ENCODE results near the gene VAMP8.
A peak's percentile ranks its signal among the peaks of the same experiment; 100 is the strongest.

VAMP8 gene

GRCh38 chr2:85623991-85624390 lies 46.6 kb downstream of the VAMP8 start:
- H3K4me2 ChIP-seq (ENCODE audit: insufficient read depth, low read length) = no peak overlapping the region
- peaks cover 96% of the 10 kb centered on the region for H3K36me3 ChIP-seq (ENCODE audit: insufficient read depth, low read length)
- H3K9me3 ChIP-seq (ENCODE audit: insufficient read depth, low read length, severe bottlenecking) = no peaks in the 10 kb centered on the region
- no peak overlapping the region for H2AFZ ChIP-seq (ENCODE audit: low read depth, low read length)
- H3K9ac ChIP-seq (ENCODE audit: low read depth, low read length) = no peak overlapping the region
- no peak overlapping the region for H3K4me3 ChIP-seq (ENCODE audit: low read depth in 1 of 2, low read length in 2 of 2)
- H4K20me1 ChIP-seq (ENCODE audit: insufficient read depth, low read length) = peaks cover 23% of the 10 kb centered on the region
- no peak overlapping the region for H3K27ac ChIP-seq (ENCODE audit: low read length)
- H3K79me2 ChIP-seq (ENCODE audit: insufficient read depth, low read length) = peaks cover 64% of the 10 kb centered on the region
- TF ChIP-seq EZH2 (IDR thresholded peaks at IDR 0.05; ENCODE audit: borderline replicate concordance, low read depth, low read length, severe bottlenecking) = no peak
- TF ChIP-seq, protein P1, sequence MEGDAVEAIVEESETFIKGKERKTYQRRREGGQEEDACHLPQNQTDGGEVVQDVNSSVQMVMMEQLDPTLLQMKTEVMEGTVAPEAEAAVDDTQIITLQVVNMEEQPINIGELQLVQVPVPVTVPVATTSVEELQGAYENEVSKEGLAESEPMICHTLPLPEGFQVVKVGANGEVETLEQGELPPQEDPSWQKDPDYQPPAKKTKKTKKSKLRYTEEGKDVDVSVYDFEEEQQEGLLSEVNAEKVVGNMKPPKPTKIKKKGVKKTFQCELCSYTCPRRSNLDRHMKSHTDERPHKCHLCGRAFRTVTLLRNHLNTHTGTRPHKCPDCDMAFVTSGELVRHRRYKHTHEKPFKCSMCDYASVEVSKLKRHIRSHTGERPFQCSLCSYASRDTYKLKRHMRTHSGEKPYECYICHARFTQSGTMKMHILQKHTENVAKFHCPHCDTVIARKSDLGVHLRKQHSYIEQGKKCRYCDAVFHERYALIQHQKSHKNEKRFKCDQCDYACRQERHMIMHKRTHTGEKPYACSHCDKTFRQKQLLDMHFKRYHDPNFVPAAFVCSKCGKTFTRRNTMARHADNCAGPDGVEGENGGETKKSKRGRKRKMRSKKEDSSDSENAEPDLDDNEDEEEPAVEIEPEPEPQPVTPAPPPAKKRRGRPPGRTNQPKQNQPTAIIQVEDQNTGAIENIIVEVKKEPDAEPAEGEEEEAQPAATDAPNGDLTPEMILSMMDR (IDR thresholded peaks at IDR 0.05; ENCODE audit: borderline replicate concordance, extremely low read depth, low read length, poor library complexity, severe bottlenecking) = no peak
- H3K27me3 ChIP-seq (ENCODE audit: insufficient read depth, low read length, poor library complexity) = no peaks in the 10 kb centered on the region
- peaks cover 6% of the 10 kb centered on the region for H3K4me1 ChIP-seq (ENCODE audit: insufficient read depth, low read length)
- no peak for ATAC-seq (ENCODE audit: insufficient read depth, low read depth)
- no peak for DNase-seq

- Histone ChIP-seq H3K27me3 (ENCODE audit: insufficient read depth, low read length, poor library complexity) (no peaks in the 10 kb centered on the region), H4K20me1 (ENCODE audit: insufficient read depth, low read length) (peaks cover 14% of the 10 kb centered on the region), H3K4me2 (ENCODE audit: insufficient read depth, low read length) (no peak overlapping the region), H3K36me3 (ENCODE audit: insufficient read depth, low read length) (peaks cover 94% of the 10 kb centered on the region), H3K9me3 (ENCODE audit: insufficient read depth, low read length, severe bottlenecking) (no peaks in the 10 kb centered on the region), H3K4me3 (ENCODE audit: low read depth in 1 of 2, low read length in 2 of 2) (no peak overlapping the region), H2AFZ (ENCODE audit: low read depth, low read length) (no peak overlapping the region), H3K79me2 (ENCODE audit: insufficient read depth, low read length) (peaks cover 54% of the 10 kb centered on the region), H3K27ac (ENCODE audit: low read length) (no peak overlapping the region), H3K9ac (ENCODE audit: low read depth, low read length) (no peak overlapping the region), H3K4me1 (ENCODE audit: insufficient read depth, low read length) (no peaks in the 10 kb centered on the region)
- ATAC-seq (ENCODE audit: insufficient read depth, low read depth) (0 out of 3 replicates have a peak, but pooled peaks have one; percentile 40), DNase-seq (no peak)
- TF ChIP-seq EZH2 (IDR thresholded peaks at IDR 0.05; ENCODE audit: borderline replicate concordance, low read depth, low read length, severe bottlenecking) = no peak
- TF ChIP-seq, protein P1 (IDR thresholded peaks at IDR 0.05; ENCODE audit: borderline replicate concordance, extremely low read depth, low read length, poor library complexity, severe bottlenecking) = no peak
Observed at GRCh38 chr2:85628658-85629057, 51.3 kb downstream of the VAMP8 start.

- TF ChIP-seq, protein P1 (IDR thresholded peaks at IDR 0.05; ENCODE audit: borderline replicate concordance, extremely low read depth, low read length, poor library complexity, severe bottlenecking) = no peak
- TF ChIP-seq EZH2 (IDR thresholded peaks at IDR 0.05; ENCODE audit: borderline replicate concordance, low read depth, low read length, severe bottlenecking) = no peak
- H3K4me2 ChIP-seq (ENCODE audit: insufficient read depth, low read length) = no peak overlapping the region
- H3K4me3 ChIP-seq (ENCODE audit: low read depth in 1 of 2, low read length in 2 of 2) = no peak overlapping the region
- peaks cover 92% of the 10 kb centered on the region for H3K36me3 ChIP-seq (ENCODE audit: insufficient read depth, low read length)
- peaks cover 39% of the 10 kb centered on the region for H3K79me2 ChIP-seq (ENCODE audit: insufficient read depth, low read length)
- no peaks in the 10 kb centered on the region for H3K4me1 ChIP-seq (ENCODE audit: insufficient read depth, low read length)
- peaks cover 17% of the 10 kb centered on the region for H4K20me1 ChIP-seq (ENCODE audit: insufficient read depth, low read length)
- no peak overlapping the region for H3K9ac ChIP-seq (ENCODE audit: low read depth, low read length)
- DNase-seq (no peak), ATAC-seq (ENCODE audit: insufficient read depth, low read depth) (0 out of 3 replicates have a peak, but pooled peaks have one; percentile 3)
- no peaks in the 10 kb centered on the region for H3K27me3 ChIP-seq (ENCODE audit: insufficient read depth, low read length, poor library complexity)
- H3K27ac ChIP-seq (ENCODE audit: low read length) = no peak overlapping the region
- no peak overlapping the region for H2AFZ ChIP-seq (ENCODE audit: low read depth, low read length)
- no peaks in the 10 kb centered on the region for H3K9me3 ChIP-seq (ENCODE audit: insufficient read depth, low read length, severe bottlenecking)
Observed at GRCh38 chr2:85631316-85631715, 53.9 kb downstream of the VAMP8 start.
